Limb (tissue), 2 donors: ENCODE results near the gene TNF.
"Not testable (repeated sequence)": the region's sequence is repeated elsewhere in the genome, so short reads cannot be mapped to it uniquely, and the experiment has no call there.

ENCODE experiments used
- DNase-seq, 2 donors: peaks; one replicate each; pipeline ENCODE4 v3.0.0-alpha.2; 2016; ENCODE audit errors: extremely low spot score in 2 of 2

Gene TNF

GRCh38 chr6:31587791-31588777, 12.7 kb downstream of the TNF start:
- DNase-seq, result peak in 1 of 2 donors; percentile 42

- DNase-seq, result no peak
These were observed 13.7 kb downstream of the TNF start for GRCh38 chr6:31588871-31589650.

- not testable (repeated sequence) for DNase-seq
These were observed 15.3 kb downstream of the TNF start for GRCh38 chr6:31590691-31591090.

- no peak for DNase-seq
These were observed 17.0 kb downstream of the TNF start for GRCh38 chr6:31592396-31592771.

GRCh38 chr6:31597006-31597405, 21.6 kb downstream of the TNF start:
- no peak for DNase-seq

- DNase-seq, result no peak
These were observed 32.0 kb downstream of the TNF start for GRCh38 chr6:31607317-31607716.

GRCh38 chr6:31609519-31610406, 34.4 kb downstream of the TNF start:
- DNase-seq, result no peak

GRCh38 chr6:31610968-31611367, 35.6 kb downstream of the TNF start:
- DNase-seq, result no peak

- DNase-seq, result no peak
These were observed 38.8 kb downstream of the TNF start for GRCh38 chr6:31614075-31614619.

GRCh38 chr6:31614684-31615578, 39.6 kb downstream of the TNF start, which contains the start of gene AIF1:
AIF1 (plus strand) TSS chr6:31615234; CDS start chr6:31615330, 96 bp downstream.
- no peak for DNase-seq

- no peak for DNase-seq
These were observed 40.4 kb downstream of the TNF start for GRCh38 chr6:31615748-31616147.

- no peak for DNase-seq
These were observed 41.6 kb downstream of the TNF start for GRCh38 chr6:31617010-31617409.

- peak; percentile 98 to 100 for DNase-seq
These were observed 44.6 kb downstream of the TNF start for GRCh38 chr6:31619805-31620585.

GRCh38 chr6:31620586-31621319, 45.4 kb downstream of the TNF start, which contains the start of gene PRRC2A:
PRRC2A (plus strand) TSS chr6:31620715; CDS start chr6:31622790, 2,075 bp downstream.
- DNase-seq, result peak in 1 of 2 donors; percentile 81

GRCh38 chr6:31621320-31621939, 46.1 kb downstream of the TNF start:
- DNase-seq, result no peak

GRCh38 chr6:31621991-31622390, 46.6 kb downstream of the TNF start:
- DNase-seq, result no peak

- no peak for DNase-seq
These were observed 47.3 kb downstream of the TNF start for GRCh38 chr6:31622684-31623091.

- no peak for DNase-seq
These were observed 48.7 kb downstream of the TNF start for GRCh38 chr6:31624070-31624469.
